ENCODE results near the gene KCNA1.

The KCNA1 gene

DNA sequence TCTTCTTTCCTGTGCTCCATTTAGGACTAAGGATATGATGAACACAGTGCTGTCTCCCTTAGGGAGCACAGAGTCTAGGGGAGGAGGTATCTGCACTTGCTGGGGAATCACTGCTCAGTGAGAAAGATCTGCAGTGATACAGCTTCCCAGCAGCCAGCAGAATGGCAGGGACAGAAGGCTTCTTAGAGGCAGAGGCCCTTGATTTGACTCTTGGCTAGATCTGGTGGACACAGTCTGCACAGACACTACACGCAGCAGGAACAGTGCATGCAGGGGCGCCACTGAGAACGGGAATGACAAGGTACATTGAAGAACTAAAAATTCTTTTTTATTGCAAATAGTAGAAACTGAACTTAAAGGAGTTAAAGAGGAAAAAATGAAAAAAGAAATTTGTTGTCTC lies 51.6 kb downstream of the KCNA1 start:
- DNase-seq: no peak

- DNase-seq: no peak
Measured at GRCh38 chr12:4962539-4963486, 53.1 kb downstream of the KCNA1 start.

All from retina (tissue), 1 donor.